ENCODE data around the gene ZC3H14.

DNA sequence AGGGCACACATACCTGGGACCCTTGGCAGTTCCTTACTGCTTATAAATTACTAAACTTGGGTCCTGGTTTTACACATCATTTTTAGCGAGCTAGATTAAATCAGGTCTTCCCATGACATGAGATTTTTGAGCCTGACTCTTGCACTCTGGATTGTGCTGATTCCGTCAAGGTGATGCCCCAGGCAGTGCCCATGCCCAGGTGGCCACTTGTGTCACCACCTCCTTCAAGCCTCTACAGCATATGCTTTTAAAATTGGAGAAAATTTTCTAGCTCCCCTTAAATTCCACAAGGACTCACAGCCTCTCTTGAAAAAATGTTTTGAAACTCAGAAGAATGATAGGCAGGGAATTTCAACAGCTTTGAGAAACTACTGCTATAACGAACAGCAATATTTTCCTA lies 17.6 kb upstream of the ZC3H14 start:
- TF ChIP-seq POLR2A (IDR thresholded peaks at IDR 0.05), result no peak
- no peak for TF ChIP-seq CTCF (IDR thresholded peaks at IDR 0.05)

All from Peyer's patch (tissue), 4 donors.